Neural progenitor cell (in vitro differentiated cells): ENCODE measurements around the gene PRKAG3. TPM values are rescaled to one million over a fixed set of nuclear protein-coding genes. Genes with fewer than 3 reads are reported as not detected.
"Not testable (repeated sequence)": the region's sequence is repeated elsewhere in the genome, so short reads cannot be mapped to it uniquely, and the experiment has no call there.

Experiments
- DNase-seq: peaks from one replicate; pipeline ENCODE4 v3.0.0-alpha.2; 2016; ENCODE audit warnings: low spot score
- H2AFZ ChIP-seq: fragments of 200-600 bp; sonication (generic); replicated peaks from 2 replicates; pipeline ENCODE4 v1.6.1; 2016; ENCODE audit warnings: antibody characterized with exemption
- H3F3A ChIP-seq: fragments of 200-600 bp; sonication (generic); 2 replicates; pipeline ENCODE4 v1.6.1; 2016; ENCODE audit warnings: antibody characterized with exemption, low read depth
- H3K27ac ChIP-seq: fragments of 200-600 bp; sonication (generic); 2 replicates; pipeline ENCODE4 v1.5.1; 2016; ENCODE audit warnings: mild to moderate bottlenecking
- H3K27me3 ChIP-seq: fragments of 200-600 bp; sonication (generic); 2 replicates; pipeline ENCODE4 v1.6.1; 2016; ENCODE audit warnings: mild to moderate bottlenecking, moderate library complexity
- H3K36me3 ChIP-seq: fragments of 200-600 bp; sonication (generic); 2 replicates; pipeline ENCODE4 v1.5.1; 2016
- H3K4me1 ChIP-seq: fragments of 200-600 bp; sonication (generic); 2 replicates; pipeline ENCODE4 v1.6.1; 2016; ENCODE audit warnings: mixed run types
- H3K4me2 ChIP-seq: fragments of 200-600 bp; sonication (generic); 2 replicates; pipeline ENCODE4 v1.6.1; 2016
- H3K4me3 ChIP-seq: fragments of 200-600 bp; sonication (generic); 2 replicates; pipeline ENCODE4 v1.5.1; 2016
- H3K79me2 ChIP-seq: fragments of 200-600 bp; sonication (generic); 2 replicates; pipeline ENCODE4 v1.6.1; 2016; ENCODE audit warnings: low read depth
- H3K9ac ChIP-seq: fragments of 200-600 bp; sonication (generic); 2 replicates; pipeline ENCODE4 v1.6.1; 2016
- H3K9me3 ChIP-seq: fragments of 200-600 bp; sonication (generic); 2 replicates; pipeline ENCODE4 v1.5.1; 2016; ENCODE audit warnings: low read depth
- H4K20me1 ChIP-seq: fragments of 200-600 bp; sonication (generic); 2 replicates; pipeline ENCODE4 v1.6.1; 2016; ENCODE audit warnings: low read depth
- H3K27ac Mint-ChIP-seq: 3 replicates; pipeline ENCODE4 v1.8.0; 2021; ENCODE audit warnings: mixed read lengths
- H3K27me3 Mint-ChIP-seq: 2 replicates; pipeline ENCODE4 v1.8.0; 2022; ENCODE audit warnings: low read depth, mild to moderate bottlenecking, inconsistent platforms, moderate library complexity, mixed read lengths; ENCODE audit not compliant: insufficient read depth
- H3K36me3 Mint-ChIP-seq: 3 replicates; pipeline ENCODE4 v1.8.0; 2021; ENCODE audit warnings: mixed read lengths
- H3K4me1 Mint-ChIP-seq: 3 replicates; pipeline ENCODE4 v1.8.0; 2021; ENCODE audit warnings: mixed read lengths
- H3K4me3 Mint-ChIP-seq: 3 replicates; pipeline ENCODE4 v1.8.0; 2021; ENCODE audit warnings: mild to moderate bottlenecking, moderate library complexity, mixed read lengths
- H3K9me3 Mint-ChIP-seq: 3 replicates; pipeline ENCODE4 v1.8.0; 2020; ENCODE audit warnings: mixed read lengths
- EZH2 ChIP-seq: fragments of 200-600 bp; sonication (generic); IDR thresholded peaks from 2 replicates; pipeline ENCODE4 v1.6.1; 2017; ENCODE audit warnings: antibody characterized with exemption, mild to moderate bottlenecking, moderate library complexity
- EZH2phosphoT487 ChIP-seq: fragments of 200-600 bp; sonication (generic); IDR thresholded peaks from 2 replicates; pipeline ENCODE4 v1.6.1; 2017; ENCODE audit warnings: antibody characterized with exemption
- total RNA-seq: library from RNA; depleted of rRNA; stranded (reverse); fragments of >200 nt; gene quantifications from 2 replicates; pipeline ENCODE4 v1.2.3, GENCODE V29; 2015; ENCODE audit warnings: low replicate concordance
- TF ChIP-seq, protein P1 (sequence below): fragments of 200-600 bp; sonication (generic); IDR thresholded peaks from 2 replicates; pipeline ENCODE4 v1.5.1; 2017; ENCODE audit warnings: antibody characterized with exemption, mild to moderate bottlenecking

Gene PRKAG3
- total RNA-seq, 1 donor from 2014 or later: not detected

DNA sequence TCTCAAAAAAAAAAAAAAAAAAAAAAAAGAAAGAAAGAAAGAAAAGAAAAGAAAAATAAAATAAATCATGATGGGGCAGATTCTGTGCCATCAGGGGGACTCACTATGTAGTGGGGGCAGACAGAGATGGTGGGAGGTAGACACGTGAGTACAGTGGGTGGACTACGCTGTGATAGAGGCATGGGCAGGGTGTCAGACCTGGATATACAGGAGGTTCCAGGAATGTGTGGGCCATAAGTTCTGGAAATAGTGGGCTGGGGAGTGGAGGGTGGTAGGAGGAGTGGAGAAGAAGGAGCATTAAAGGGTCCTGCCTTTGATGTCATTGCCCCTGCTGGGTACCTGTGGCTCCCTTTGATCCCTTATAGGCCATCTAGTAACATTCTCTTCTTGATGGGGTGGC lies 19.2 kb upstream of the PRKAG3 start:
- peaks cover 39% of the 10 kb centered on the region for H3K27me3 Mint-ChIP-seq

DNA sequence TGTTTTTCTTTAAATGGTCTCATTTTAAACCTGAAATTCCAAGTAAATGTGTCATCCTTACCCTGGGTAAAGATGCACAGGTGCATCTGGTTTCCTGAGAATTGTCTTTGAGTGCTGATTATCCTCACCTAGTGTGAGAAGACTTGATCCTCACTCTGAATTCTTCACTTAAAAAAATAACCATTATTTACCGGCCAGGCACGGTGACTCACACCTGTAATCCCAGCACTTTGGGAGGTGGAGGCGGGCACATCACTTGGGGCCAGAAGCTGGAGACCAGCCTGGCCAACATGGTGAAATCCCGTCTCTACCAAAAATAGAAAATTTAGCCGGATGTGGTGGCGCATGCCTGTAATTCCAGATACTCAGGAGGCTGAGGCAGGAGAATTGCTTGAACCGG lies 18.1 kb upstream of the PRKAG3 start:
- no peak overlapping the region for H2AFZ ChIP-seq
- DNase-seq: no peak
- no peak overlapping the region for H3K4me3 Mint-ChIP-seq

More for the DNA sequence above, 19.2 kb upstream of the PRKAG3 start:
- H3K9me3 ChIP-seq: no peaks in the 10 kb centered on the region
- H3K36me3 ChIP-seq: no peaks in the 10 kb centered on the region
- no peak overlapping the region for H3K27ac ChIP-seq
- peaks cover 14% of the 10 kb centered on the region for H3F3A ChIP-seq
- no peaks in the 10 kb centered on the region for H4K20me1 ChIP-seq
- H3K9ac ChIP-seq: no peak overlapping the region
- no peak overlapping the region for H3K4me3 ChIP-seq
- peaks cover 3% of the 10 kb centered on the region for H3K36me3 Mint-ChIP-seq
- no peak overlapping the region for H2AFZ ChIP-seq
- H3K4me2 ChIP-seq: no peak overlapping the region
- no peaks in the 10 kb centered on the region for H3K4me1 Mint-ChIP-seq
- H3K9me3 Mint-ChIP-seq: peaks cover 8% of the 10 kb centered on the region
- H3K79me2 ChIP-seq: no peaks in the 10 kb centered on the region
- H3K4me3 Mint-ChIP-seq: no peak overlapping the region
- peaks cover 8% of the 10 kb centered on the region for H3K4me1 ChIP-seq
- TF ChIP-seq EZH2phosphoT487: no peak
- TF ChIP-seq, protein P1, sequence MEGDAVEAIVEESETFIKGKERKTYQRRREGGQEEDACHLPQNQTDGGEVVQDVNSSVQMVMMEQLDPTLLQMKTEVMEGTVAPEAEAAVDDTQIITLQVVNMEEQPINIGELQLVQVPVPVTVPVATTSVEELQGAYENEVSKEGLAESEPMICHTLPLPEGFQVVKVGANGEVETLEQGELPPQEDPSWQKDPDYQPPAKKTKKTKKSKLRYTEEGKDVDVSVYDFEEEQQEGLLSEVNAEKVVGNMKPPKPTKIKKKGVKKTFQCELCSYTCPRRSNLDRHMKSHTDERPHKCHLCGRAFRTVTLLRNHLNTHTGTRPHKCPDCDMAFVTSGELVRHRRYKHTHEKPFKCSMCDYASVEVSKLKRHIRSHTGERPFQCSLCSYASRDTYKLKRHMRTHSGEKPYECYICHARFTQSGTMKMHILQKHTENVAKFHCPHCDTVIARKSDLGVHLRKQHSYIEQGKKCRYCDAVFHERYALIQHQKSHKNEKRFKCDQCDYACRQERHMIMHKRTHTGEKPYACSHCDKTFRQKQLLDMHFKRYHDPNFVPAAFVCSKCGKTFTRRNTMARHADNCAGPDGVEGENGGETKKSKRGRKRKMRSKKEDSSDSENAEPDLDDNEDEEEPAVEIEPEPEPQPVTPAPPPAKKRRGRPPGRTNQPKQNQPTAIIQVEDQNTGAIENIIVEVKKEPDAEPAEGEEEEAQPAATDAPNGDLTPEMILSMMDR: no peak
- TF ChIP-seq EZH2: no peak
- DNase-seq: no peak
- H3K27me3 ChIP-seq: peaks cover 54% of the 10 kb centered on the region
- H3K27ac Mint-ChIP-seq: no peak overlapping the region

DNA sequence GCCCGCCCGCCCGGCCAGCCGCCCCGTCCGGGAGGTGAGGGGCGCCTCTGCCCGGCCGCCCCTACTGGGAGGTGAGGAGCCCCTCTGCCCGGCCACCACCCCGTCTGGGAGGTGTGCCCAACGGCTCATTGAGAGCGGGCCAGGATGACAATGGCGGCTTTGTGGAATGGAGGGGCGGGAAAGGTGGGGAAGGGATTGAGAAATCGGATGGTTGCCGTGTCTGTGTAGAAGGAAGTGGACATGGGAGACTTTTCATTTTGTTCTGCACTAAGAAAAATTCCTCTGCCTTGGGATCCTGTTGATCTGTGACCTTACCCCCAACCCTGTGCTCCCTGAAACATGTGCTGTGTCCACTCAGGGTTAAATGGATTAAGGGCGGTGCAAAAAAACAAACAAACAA lies 15.4 kb upstream of the PRKAG3 start:
- H4K20me1 ChIP-seq, H3K36me3 ChIP-seq, H3K9me3 ChIP-seq, DNase-seq, H3K4me1 ChIP-seq, H3F3A ChIP-seq, H3K27ac ChIP-seq, H2AFZ ChIP-seq, H3K36me3 Mint-ChIP-seq, H3K4me3 ChIP-seq, H3K79me2 ChIP-seq, H3K4me1 Mint-ChIP-seq, H3K27ac Mint-ChIP-seq, H3K9ac ChIP-seq, H3K4me2 ChIP-seq: not testable (repeated sequence)
- peaks cover 17% of the 10 kb centered on the region for H3K27me3 Mint-ChIP-seq
- H3K9me3 Mint-ChIP-seq: peaks cover 18% of the 10 kb centered on the region
- H3K27me3 ChIP-seq: peaks cover 15% of the 10 kb centered on the region
- H3K4me3 Mint-ChIP-seq: peak overlapping the region; percentile 33

More for the DNA sequence above, 18.1 kb upstream of the PRKAG3 start:
- no peak for TF ChIP-seq EZH2
- no peak for TF ChIP-seq EZH2phosphoT487
- TF ChIP-seq, protein P1: no peak
- H3K27me3 ChIP-seq: peaks cover 43% of the 10 kb centered on the region
- H4K20me1 ChIP-seq: no peaks in the 10 kb centered on the region
- Mint-ChIP-seq H3K27ac (no peak overlapping the region), H3K27me3 (peaks cover 34% of the 10 kb centered on the region), H3K9me3 (peaks cover 13% of the 10 kb centered on the region), H3K4me1 (no peaks in the 10 kb centered on the region), H3K36me3 (peaks cover 3% of the 10 kb centered on the region)
- H3K4me2 ChIP-seq: no peak overlapping the region
- no peak overlapping the region for H3K4me3 ChIP-seq
- no peaks in the 10 kb centered on the region for H3K79me2 ChIP-seq
- peaks cover 14% of the 10 kb centered on the region for H3F3A ChIP-seq
- H3K9me3 ChIP-seq: no peaks in the 10 kb centered on the region
- no peaks in the 10 kb centered on the region for H3K36me3 ChIP-seq
- H3K27ac ChIP-seq: no peak overlapping the region
- H3K4me1 ChIP-seq: peaks cover 8% of the 10 kb centered on the region
- no peak overlapping the region for H3K9ac ChIP-seq

DNA sequence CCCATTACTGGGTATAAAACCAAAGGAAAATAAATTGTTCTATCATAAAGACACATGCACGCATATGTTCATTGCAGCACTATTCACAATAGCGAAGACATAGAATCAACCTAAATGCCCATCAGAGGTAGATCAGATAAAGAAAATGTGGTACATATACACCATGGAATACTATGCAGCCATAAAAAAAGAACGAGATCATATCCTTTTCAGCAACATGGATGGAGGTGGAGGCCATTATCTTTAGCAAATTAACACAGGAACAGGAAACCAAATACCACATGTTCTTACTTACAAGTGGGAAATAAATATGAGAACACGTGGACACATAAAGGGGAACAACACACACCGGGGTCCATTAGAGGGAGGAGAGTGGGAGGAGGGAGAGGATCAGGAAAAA lies 12.7 kb upstream of the PRKAG3 start:
- not testable (repeated sequence) for H3K4me1 ChIP-seq, H4K20me1 ChIP-seq, H3K9me3 ChIP-seq, H2AFZ ChIP-seq, H3K9ac ChIP-seq, H3K27ac Mint-ChIP-seq, H3F3A ChIP-seq, H3K27me3 ChIP-seq, DNase-seq, H3K36me3 ChIP-seq, H3K36me3 Mint-ChIP-seq, H3K4me3 Mint-ChIP-seq, H3K4me2 ChIP-seq, H3K4me1 Mint-ChIP-seq, H3K27ac ChIP-seq, H3K4me3 ChIP-seq, H3K79me2 ChIP-seq
- peaks cover 12% of the 10 kb centered on the region for H3K27me3 Mint-ChIP-seq
- H3K9me3 Mint-ChIP-seq: peaks cover 18% of the 10 kb centered on the region
